GM12872 (cell line): ENCODE results near the gene U2AF1L4.

Source experiments
- CTCF ChIP-seq: IDR thresholded peaks from 3 replicates; pipeline ENCODE4 v1.5.1; 2011; ENCODE audit warnings: low read depth, mild to moderate bottlenecking, low read length, moderate library complexity; ENCODE audit not compliant: insufficient read depth

U2AF1L4 gene

GRCh38 chr19:35722461-35722860 is 22.8 kb downstream of the U2AF1L4 start:
- TF ChIP-seq CTCF, result no peak

GRCh38 chr19:35721374-35721773 is 23.8 kb downstream of the U2AF1L4 start:
- no peak for TF ChIP-seq CTCF

GRCh38 chr19:35720648-35721047 is 24.6 kb downstream of the U2AF1L4 start:
- TF ChIP-seq CTCF, result no peak

- no peak for TF ChIP-seq CTCF
Measured at GRCh38 chr19:35720163-35720524, 25.1 kb downstream of the U2AF1L4 start.

- TF ChIP-seq CTCF, result no peak
Measured at GRCh38 chr19:35719402-35720162, 25.6 kb downstream of the U2AF1L4 start.

GRCh38 chr19:35718345-35719041 is 26.7 kb downstream of the U2AF1L4 start:
- TF ChIP-seq CTCF, result no peak

- TF ChIP-seq CTCF, result no peak
Measured at GRCh38 chr19:35717665-35718344, 27.4 kb downstream of the U2AF1L4 start, which contains the start of gene KMT2B. TSS of gene KMT2B (plus strand) at chr19:35718003. CDS start at chr19:35718019, 16 bp downstream.
